Prostate gland (tissue), 2 donors: ENCODE results near the gene C5orf15. TPM values are rescaled to one million over a fixed set of nuclear protein-coding genes. Genes with fewer than 3 reads are reported as not detected.

ENCODE experiments used
- DNase-seq: peaks from one replicate; pipeline ENCODE4 v3.0.0-alpha.2; 2019; ENCODE audit warnings: low spot score
- H3K27ac ChIP-seq, 2 donors: fragments of 200-600 bp; sonication (generic); 2 replicates each; pipeline ENCODE4 v1.5.1; 2017 to 2019
- H3K27me3 ChIP-seq: fragments of 200-600 bp; sonication (generic); replicated peaks from 2 replicates; pipeline ENCODE4 v1.5.1; 2019; ENCODE audit not compliant: insufficient read depth
- H3K36me3 ChIP-seq, 2 donors: fragments of 200-600 bp; sonication (generic); 1 replicate in 1 of 2; 2 replicates in 1 of 2; pipeline versions ENCODE4 v1.5.1 to v1.8.1; 2017 to 2019
- H3K4me1 ChIP-seq: fragments of 200-600 bp; sonication (generic); replicated peaks from 2 replicates; pipeline ENCODE4 v1.5.1; 2019
- H3K4me3 ChIP-seq, 2 donors: fragments of 200-600 bp; sonication (generic); 2 replicates each; pipeline ENCODE4 v1.5.1; 2017 to 2019
- H3K9me3 ChIP-seq: fragments of 200-600 bp; sonication (generic); 2 replicates; pipeline ENCODE4 v1.5.1; 2017
- CTCF ChIP-seq, 4 experiments: fragments of 200-600 bp in 2 of 4; fragments of 450-650 bp in 2 of 4; sonication (generic) in 2 of 4; IDR thresholded peaks; 1 replicate in 3 of 4; 2 replicates in 1 of 4; pipeline ENCODE4 v1.5.1; 2016 to 2019; ENCODE audit warnings: antibody characterized with exemption in 4 of 4, mild to moderate bottlenecking in 2 of 4, moderate library complexity in 2 of 4
- POLR2A ChIP-seq: fragments of 450-650 bp; IDR thresholded peaks from one replicate; pipeline ENCODE4 v1.6.1; 2016; ENCODE audit warnings: antibody characterized with exemption, mild to moderate bottlenecking
- POLR2AphosphoS5 ChIP-seq: sonication (generic); formaldehyde crosslinking; IDR thresholded peaks from one replicate; pipeline ENCODE4 v1.6.1; 2017; ENCODE audit warnings: antibody characterized with exemption
- WGBS: methylation state at CpG from one replicate; pipeline ENCODE4 v1.1.5; 2018; 5-methylcytosine and 5-hydroxymethylcytosine counted together
- intact Hi-C: fragments of 100-400 bp; cut with DNase I; formaldehyde crosslinking; loops from one replicate; pipeline ENCODE4 v1.14.2; 2022
- total RNA-seq, 2 donors: library from RNA; depleted of rRNA; stranded (reverse); fragments of >200 nt; gene quantifications; one replicate each; pipeline ENCODE4 v1.1.0, GENCODE V29; 2016

Gene C5orf15
- total RNA-seq, 2 donors from 2014 or later: 68.4 to 71.8 TPM

DNA sequence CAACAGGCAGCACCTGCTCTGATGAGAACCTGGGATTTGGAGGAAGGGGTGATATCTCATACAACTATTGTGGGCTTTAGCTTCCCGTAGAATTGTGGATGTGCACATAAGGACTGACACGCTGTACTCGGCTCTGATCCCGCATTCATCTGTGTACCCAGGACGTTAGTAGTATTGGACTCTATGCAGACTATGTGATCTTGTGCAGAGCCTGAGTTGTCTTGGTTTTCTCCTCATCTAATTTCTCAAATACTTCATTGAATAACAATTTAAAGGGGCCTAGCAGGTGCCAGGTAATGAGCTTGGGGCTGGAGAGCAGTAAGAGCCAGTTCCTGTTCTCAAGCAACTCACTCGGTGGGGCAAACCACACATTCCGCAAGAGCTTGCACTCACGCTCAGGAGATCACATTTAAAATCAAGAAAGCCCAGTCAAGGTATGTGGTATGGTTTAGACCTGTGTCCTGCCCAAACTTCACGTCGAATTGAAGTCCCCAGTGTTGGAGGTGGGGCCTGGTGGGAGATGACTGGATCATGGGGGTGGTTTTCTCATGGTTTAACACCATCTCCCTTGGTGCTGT, 14.8 kb downstream of the C5orf15 start:
- no peaks in the 10 kb centered on the region for H3K27me3 ChIP-seq
- H3K27ac ChIP-seq: peak overlapping the region in 1 of 2 donors; percentile 46
- TF ChIP-seq CTCF (IDR thresholded peaks at IDR 0.05): no peak
- TF ChIP-seq POLR2AphosphoS5: no peak
- no peak for TF ChIP-seq POLR2A
- no peak for DNase-seq
- no peak overlapping the region for H3K4me3 ChIP-seq
- H3K4me1 ChIP-seq: no peaks in the 10 kb centered on the region
- WGBS: 82% methylated on average over 10 of the region's 10 CpGs
- no peaks in the 10 kb centered on the region for H3K9me3 ChIP-seq
- intact Hi-C loops: no loop called here
- H3K36me3 ChIP-seq: no peaks in the 10 kb centered on the region

- peak overlapping the region; percentile 2 to 46 for H3K27ac ChIP-seq
- DNase-seq: no peak
- H3K36me3 ChIP-seq: no peaks in the 10 kb centered on the region
- H3K4me3 ChIP-seq: no peak overlapping the region
- WGBS: 58% methylated on average over 10 of the region's 10 CpGs
- intact Hi-C loops: no loop called here
- no peak for TF ChIP-seq POLR2A
- no peak for TF ChIP-seq CTCF (IDR thresholded peaks at IDR 0.05)
- TF ChIP-seq POLR2AphosphoS5: peak; percentile 33
- no peaks in the 10 kb centered on the region for H3K4me1 ChIP-seq
- H3K9me3 ChIP-seq: no peaks in the 10 kb centered on the region
- H3K27me3 ChIP-seq: no peaks in the 10 kb centered on the region
Measured at GRCh38 chr5:133952729-133953567, 15.5 kb downstream of the C5orf15 start.

GRCh38 chr5:133950821-133951612, 17.4 kb downstream of the C5orf15 start:
- 94% methylated on average over 7 of the region's 7 CpGs for WGBS
- Histone ChIP-seq H3K4me1 (no peaks in the 10 kb centered on the region), H3K9me3 (no peaks in the 10 kb centered on the region), H3K36me3 (no peaks in the 10 kb centered on the region), H3K27me3 (no peaks in the 10 kb centered on the region), H3K4me3 (no peak overlapping the region), H3K27ac (no peak overlapping the region)
- TF ChIP-seq CTCF (IDR thresholded peaks at IDR 0.05): no peak
- TF ChIP-seq POLR2AphosphoS5: no peak
- no peak for TF ChIP-seq POLR2A
- intact Hi-C loops: no loop called here
- no peak for DNase-seq

DNA sequence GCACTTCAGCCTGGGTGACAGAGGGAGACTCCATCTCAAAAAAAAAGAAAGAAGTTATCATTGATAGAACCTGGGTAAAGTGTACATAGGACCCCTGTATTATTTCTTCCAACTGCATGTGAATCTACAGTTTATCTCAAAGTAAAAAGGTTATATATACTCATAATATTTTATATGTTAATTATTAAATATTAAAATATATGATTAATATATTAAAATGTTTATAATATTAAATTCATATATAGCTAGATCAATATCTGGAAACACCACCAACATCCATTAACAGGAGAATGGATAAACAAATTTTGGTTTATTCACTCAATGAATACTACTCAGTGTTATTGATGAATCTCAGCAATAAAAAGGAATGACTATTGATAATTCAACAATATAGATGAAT, 19.7 kb downstream of the C5orf15 start:
- H3K36me3 ChIP-seq: no peaks in the 10 kb centered on the region
- DNase-seq: no peak
- intact Hi-C loops: no loop called here

GRCh38 chr5:133947431-133947841, 21.0 kb downstream of the C5orf15 start:
- WGBS: 63% methylated on average over 5 of the region's 5 CpGs
- Histone ChIP-seq H3K27ac (no peak overlapping the region), H3K36me3 (no peaks in the 10 kb centered on the region), H3K4me3 (no peak overlapping the region), H3K27me3 (no peaks in the 10 kb centered on the region), H3K9me3 (no peaks in the 10 kb centered on the region), H3K4me1 (no peaks in the 10 kb centered on the region)
- intact Hi-C loops: no loop called here
- no peak for DNase-seq
- TF ChIP-seq POLR2A (no peak), CTCF (IDR thresholded peaks at IDR 0.05) (no peak), POLR2AphosphoS5 (no peak)

More for the DNA sequence above, 19.7 kb downstream of the C5orf15 start:
- H3K9me3 ChIP-seq: no peaks in the 10 kb centered on the region
- H3K27me3 ChIP-seq: no peaks in the 10 kb centered on the region
- no peak for TF ChIP-seq POLR2A
- H3K4me3 ChIP-seq: no peak overlapping the region
- H3K4me1 ChIP-seq: no peaks in the 10 kb centered on the region
- no peak overlapping the region for H3K27ac ChIP-seq
